Activated CD4-positive, alpha-beta memory T cell treated with anti-CD3 and anti-CD28 coated beads for 36 hours (primary cell): ENCODE measurements around the gene ARHGAP29. TPM values are rescaled to one million over a fixed set of nuclear protein-coding genes. Genes with fewer than 3 reads are reported as not detected.
"Not testable (repeated sequence)": the region's sequence is repeated elsewhere in the genome, so short reads cannot be mapped to it uniquely, and the experiment has no call there.

Experiments used
- CTCF ChIA-PET: fragments of 350-600 bp; sonication (Branson Sonifier 250); formaldehyde crosslinking; loops from one replicate; lab custom pipeline; 2021; ENCODE audit warnings: antibody characterized with exemption, inconsistent platforms; lab: Charles Lee
- POLR2A ChIA-PET: fragments of 350-600 bp; sonication (Branson Sonifier 250); formaldehyde crosslinking; loops from one replicate; lab custom pipeline; 2021; ENCODE audit warnings: antibody characterized with exemption; lab: Charles Lee
- DNase-seq: peaks from one replicate; pipeline ENCODE4 v3.0.0-alpha.2; 2020
- H3K27ac Mint-ChIP-seq: one replicate; pipeline ENCODE4 v1.8.0; 2021; ENCODE audit warnings: mixed read lengths
- H3K27me3 Mint-ChIP-seq: one replicate; pipeline ENCODE4 v1.8.0; 2021; ENCODE audit warnings: mixed read lengths
- H3K36me3 Mint-ChIP-seq: one replicate; pipeline ENCODE4 v1.8.0; 2021; ENCODE audit warnings: mixed read lengths
- H3K4me1 Mint-ChIP-seq: one replicate; pipeline ENCODE4 v1.8.0; 2021; ENCODE audit warnings: low read depth, mixed read lengths
- H3K4me3 Mint-ChIP-seq: one replicate; pipeline ENCODE4 v1.8.0; 2021; ENCODE audit warnings: mild to moderate bottlenecking, mixed read lengths
- H3K9me3 Mint-ChIP-seq: one replicate; pipeline ENCODE4 v1.8.0; 2021; ENCODE audit warnings: mixed read lengths
- intact Hi-C: fragments of 100-400 bp; cut with micrococcal nuclease; formaldehyde crosslinking; loops from one replicate; pipeline ENCODE4 v1.15.1; 2023
- total RNA-seq, 2 experiments: library from RNA; stranded (reverse); gene quantifications; one replicate each; pipeline ENCODE4 v1.2.3, GENCODE V29; 2021

ARHGAP29 gene
- total RNA-seq, 2 experiments from 2014 or later: 0.31 to 0.38 TPM

GRCh38 chr1:94180650-94181049, 56.7 kb downstream of the ARHGAP29 start:
- H3K4me3 Mint-ChIP-seq: no peak overlapping the region
- H3K27ac Mint-ChIP-seq: no peak overlapping the region
- no peaks in the 10 kb centered on the region for H3K36me3 Mint-ChIP-seq
- intact Hi-C loops: no loop called here
- DNase-seq: no peak
- peaks cover 6% of the 10 kb centered on the region for H3K27me3 Mint-ChIP-seq
- H3K9me3 Mint-ChIP-seq: no peaks in the 10 kb centered on the region
- H3K4me1 Mint-ChIP-seq: no peaks in the 10 kb centered on the region
- POLR2A ChIA-PET: no interaction called here
- CTCF ChIA-PET: no interaction called here

- Mint-ChIP-seq H3K9me3 (no peaks in the 10 kb centered on the region), H3K4me3 (no peak overlapping the region), H3K36me3 (no peaks in the 10 kb centered on the region), H3K27me3 (peaks cover 8% of the 10 kb centered on the region), H3K27ac (no peak overlapping the region), H3K4me1 (no peaks in the 10 kb centered on the region)
- DNase-seq: no peak
- ChIA-PET POLR2A (no interaction called here), CTCF (no interaction called here)
- intact Hi-C loops: no loop called here
Measured at GRCh38 chr1:94178901-94179300, 58.5 kb downstream of the ARHGAP29 start.

GRCh38 chr1:94169126-94169525, 68.3 kb downstream of the ARHGAP29 start:
- CTCF ChIA-PET: no interaction called here
- no peaks in the 10 kb centered on the region for H3K9me3 Mint-ChIP-seq
- no peaks in the 10 kb centered on the region for H3K36me3 Mint-ChIP-seq
- H3K4me1 Mint-ChIP-seq: no peaks in the 10 kb centered on the region
- intact Hi-C loops: no loop called here
- H3K4me3 Mint-ChIP-seq: no peak overlapping the region
- H3K27me3 Mint-ChIP-seq: peaks cover 14% of the 10 kb centered on the region
- POLR2A ChIA-PET: no interaction called here
- no peak overlapping the region for H3K27ac Mint-ChIP-seq
- DNase-seq: no peak

- peaks cover 18% of the 10 kb centered on the region for H3K27me3 Mint-ChIP-seq
- intact Hi-C loops: no loop called here
- DNase-seq: no peak
- POLR2A ChIA-PET: no interaction called here
- no peak overlapping the region for H3K4me3 Mint-ChIP-seq
- no peaks in the 10 kb centered on the region for H3K4me1 Mint-ChIP-seq
- no peak overlapping the region for H3K27ac Mint-ChIP-seq
- H3K9me3 Mint-ChIP-seq: no peaks in the 10 kb centered on the region
- H3K36me3 Mint-ChIP-seq: no peaks in the 10 kb centered on the region
- CTCF ChIA-PET: no interaction called here
Measured at GRCh38 chr1:94165843-94166242, 71.5 kb downstream of the ARHGAP29 start.

- H3K4me1 Mint-ChIP-seq, CTCF ChIA-PET, POLR2A ChIA-PET, intact Hi-C loops, H3K9me3 Mint-ChIP-seq, DNase-seq, H3K36me3 Mint-ChIP-seq, H3K27ac Mint-ChIP-seq, H3K4me3 Mint-ChIP-seq: not testable (repeated sequence)
- H3K27me3 Mint-ChIP-seq: peaks cover 18% of the 10 kb centered on the region
Measured at GRCh38 chr1:94164885-94165284, 72.5 kb downstream of the ARHGAP29 start.

- H3K4me3 Mint-ChIP-seq, H3K27ac Mint-ChIP-seq, intact Hi-C loops, DNase-seq, CTCF ChIA-PET, H3K4me1 Mint-ChIP-seq, POLR2A ChIA-PET, H3K9me3 Mint-ChIP-seq, H3K36me3 Mint-ChIP-seq: not testable (repeated sequence)
- H3K27me3 Mint-ChIP-seq: peaks cover 16% of the 10 kb centered on the region
Measured at GRCh38 chr1:94164121-94164520, 73.3 kb downstream of the ARHGAP29 start.

- H3K27me3 Mint-ChIP-seq: peaks cover 16% of the 10 kb centered on the region
- H3K36me3 Mint-ChIP-seq, H3K9me3 Mint-ChIP-seq, POLR2A ChIA-PET, DNase-seq, intact Hi-C loops, H3K4me3 Mint-ChIP-seq, H3K4me1 Mint-ChIP-seq, CTCF ChIA-PET, H3K27ac Mint-ChIP-seq: not testable (repeated sequence)
Measured at GRCh38 chr1:94163249-94163648, 74.1 kb downstream of the ARHGAP29 start.

- Mint-ChIP-seq H3K36me3 (no peaks in the 10 kb centered on the region), H3K4me3 (no peak overlapping the region), H3K4me1 (no peaks in the 10 kb centered on the region), H3K9me3 (no peaks in the 10 kb centered on the region), H3K27ac (no peak overlapping the region), H3K27me3 (peaks cover 9% of the 10 kb centered on the region)
- ChIA-PET POLR2A (no interaction called here), CTCF (no interaction called here)
- intact Hi-C loops: no loop called here
- DNase-seq: no peak
Measured at GRCh38 chr1:94160811-94161210, 76.6 kb downstream of the ARHGAP29 start.

GRCh38 chr1:94156096-94156625, 81.2 kb downstream of the ARHGAP29 start:
- Mint-ChIP-seq H3K36me3 (no peaks in the 10 kb centered on the region), H3K4me3 (no peak overlapping the region), H3K27me3 (no peaks in the 10 kb centered on the region), H3K9me3 (no peaks in the 10 kb centered on the region), H3K4me1 (no peaks in the 10 kb centered on the region), H3K27ac (no peak overlapping the region)
- POLR2A ChIA-PET: no interaction called here
- intact Hi-C loops: no loop called here
- CTCF ChIA-PET: no interaction called here
- no peak for DNase-seq

- Mint-ChIP-seq H3K4me3 (no peak overlapping the region), H3K9me3 (no peaks in the 10 kb centered on the region), H3K27ac (no peak overlapping the region), H3K36me3 (no peaks in the 10 kb centered on the region), H3K4me1 (no peaks in the 10 kb centered on the region), H3K27me3 (no peaks in the 10 kb centered on the region)
- ChIA-PET CTCF (no interaction called here), POLR2A (no interaction called here)
- intact Hi-C loops: no loop called here
- no peak for DNase-seq
Measured at GRCh38 chr1:94154989-94155388, 82.4 kb downstream of the ARHGAP29 start.

- intact Hi-C loops: no loop called here
- Mint-ChIP-seq H3K9me3 (no peaks in the 10 kb centered on the region), H3K27me3 (no peaks in the 10 kb centered on the region), H3K4me3 (no peak overlapping the region), H3K27ac (no peak overlapping the region), H3K36me3 (no peaks in the 10 kb centered on the region), H3K4me1 (no peaks in the 10 kb centered on the region)
- ChIA-PET CTCF (interaction anchor here (0.9 kb wide), 1 partner anchor 54 kb away, joined by 3 read pairs; no protein-coding TSS in a partner anchor), POLR2A (no interaction called here)
- DNase-seq: no peak
Measured at GRCh38 chr1:94153133-94153532, 84.3 kb downstream of the ARHGAP29 start.

GRCh38 chr1:94149166-94149565, 88.2 kb downstream of the ARHGAP29 start:
- H3K4me3 Mint-ChIP-seq, DNase-seq, POLR2A ChIA-PET, H3K27ac Mint-ChIP-seq, H3K27me3 Mint-ChIP-seq, H3K4me1 Mint-ChIP-seq, H3K9me3 Mint-ChIP-seq, intact Hi-C loops, H3K36me3 Mint-ChIP-seq: not testable (repeated sequence)
- CTCF ChIA-PET: interaction anchor here (0.5 kb wide), 1 partner anchor 332 kb away, joined by 3 read pairs; no protein-coding TSS in a partner anchor

GRCh38 chr1:94146273-94146672, 91.1 kb downstream of the ARHGAP29 start:
- no peak for DNase-seq
- no peaks in the 10 kb centered on the region for H3K9me3 Mint-ChIP-seq
- ChIA-PET CTCF (no interaction called here), POLR2A (no interaction called here)
- H3K36me3 Mint-ChIP-seq: no peaks in the 10 kb centered on the region
- intact Hi-C loops: no loop called here
- H3K27ac Mint-ChIP-seq: no peak overlapping the region
- no peaks in the 10 kb centered on the region for H3K27me3 Mint-ChIP-seq
- no peak overlapping the region for H3K4me3 Mint-ChIP-seq
- H3K4me1 Mint-ChIP-seq: no peaks in the 10 kb centered on the region
